Activated T-helper 1 cell treated with anti-CD3 and anti-CD28 coated beads, Interleukin-12 subunit alpha, Interleukin-12 subunit beta, Interleukin-2, Interleukin-4 antibody, amounts not matched to agents 30 ng/mL and 10 ng/mL and 1 ng/mL, durations not matched to agents 14 hours and 24 hours and 36 hours (primary cell): ENCODE measurements around the gene TSC22D3. TPM values are rescaled to one million over a fixed set of nuclear protein-coding genes. Genes with fewer than 3 reads are reported as not detected.
"Not testable (repeated sequence)": the region's sequence is repeated elsewhere in the genome, so short reads cannot be mapped to it uniquely, and the experiment has no call there.

ENCODE experiments used
- DNase-seq: peaks from one replicate; pipeline ENCODE4 v3.0.0; 2021; ENCODE audit warnings: low spot score
- H3K27ac Mint-ChIP-seq: one replicate; pipeline ENCODE4 v1.8.0; 2021; ENCODE audit warnings: mild to moderate bottlenecking, mixed read lengths
- H3K27me3 Mint-ChIP-seq: one replicate; pipeline ENCODE4 v1.8.0; 2022; ENCODE audit warnings: mild to moderate bottlenecking, moderate library complexity, mixed read lengths; ENCODE audit not compliant: insufficient read depth
- H3K36me3 Mint-ChIP-seq: one replicate; pipeline ENCODE4 v1.8.0; 2021; ENCODE audit warnings: low read depth, mixed read lengths
- H3K4me1 Mint-ChIP-seq: one replicate; pipeline ENCODE4 v1.8.0; 2021; ENCODE audit warnings: low read depth, mixed read lengths
- H3K4me3 Mint-ChIP-seq: one replicate; pipeline ENCODE4 v1.8.0; 2021; ENCODE audit warnings: mild to moderate bottlenecking, moderate library complexity, mixed read lengths
- H3K9me3 Mint-ChIP-seq: one replicate; pipeline ENCODE4 v1.8.0; 2021; ENCODE audit warnings: mixed read lengths
- intact Hi-C: fragments of 100-400 bp; cut with micrococcal nuclease; formaldehyde crosslinking; loops from one replicate; pipeline ENCODE4 v1.15.1; 2024
- total RNA-seq: library from RNA; stranded (reverse); gene quantifications from 2 replicates; pipeline ENCODE4 v1.2.3, GENCODE V29; 2022

Gene TSC22D3
- total RNA-seq, 1 donor from 2014 or later, result 30.6 TPM

- peaks cover 1% of the 10 kb centered on the region for H3K36me3 Mint-ChIP-seq
- H3K4me3 Mint-ChIP-seq, result peak overlapping the region; percentile 91
- H3K27me3 Mint-ChIP-seq, result no peaks in the 10 kb centered on the region
- DNase-seq, result peak; percentile 0
- no peaks in the 10 kb centered on the region for H3K9me3 Mint-ChIP-seq
- H3K4me1 Mint-ChIP-seq, result peaks cover 74% of the 10 kb centered on the region
- intact Hi-C loops, result no loop called here
- peak overlapping the region; percentile 99 for H3K27ac Mint-ChIP-seq
Measured at GRCh38 chrX:107675823-107676555, 99.6 kb downstream of the TSC22D3 start.

DNA sequence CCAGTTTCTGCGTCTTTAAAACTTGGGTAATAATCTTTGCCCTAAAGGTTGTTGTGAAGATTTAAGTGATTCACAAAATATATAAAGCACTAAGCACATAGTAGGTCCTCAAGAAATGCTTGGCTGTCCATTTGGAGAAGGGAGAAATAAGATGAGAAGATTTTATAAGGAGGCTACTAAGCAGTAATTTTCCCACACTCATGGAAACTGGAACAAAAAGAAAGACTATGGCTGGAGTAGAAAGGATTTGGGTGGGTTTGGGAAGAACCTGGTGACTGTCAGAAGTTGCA is 100.3 kb downstream of the TSC22D3 start:
- peak overlapping the region; percentile 91 for H3K4me3 Mint-ChIP-seq
- H3K9me3 Mint-ChIP-seq, result no peaks in the 10 kb centered on the region
- peak overlapping the region; percentile 99 for H3K27ac Mint-ChIP-seq
- no peak for DNase-seq
- peaks cover 68% of the 10 kb centered on the region for H3K4me1 Mint-ChIP-seq
- H3K27me3 Mint-ChIP-seq, result no peaks in the 10 kb centered on the region
- H3K36me3 Mint-ChIP-seq, result peaks cover 1% of the 10 kb centered on the region
- intact Hi-C loops, result no loop called here

GRCh38 chrX:107674480-107675364 is 100.9 kb downstream of the TSC22D3 start:
- peak; percentile 41 for DNase-seq
- Mint-ChIP-seq H3K4me1 (peaks cover 64% of the 10 kb centered on the region), H3K4me3 (peak overlapping the region; percentile 91), H3K27me3 (no peaks in the 10 kb centered on the region), H3K27ac (peak overlapping the region; percentile 99), H3K9me3 (no peaks in the 10 kb centered on the region), H3K36me3 (peaks cover 1% of the 10 kb centered on the region)
- intact Hi-C loops, result loop anchor here (1.0 to 5.0 kb wide), 3 partner anchors 37 to 153 kb away; partner anchors contain the start of gene MID2

DNA sequence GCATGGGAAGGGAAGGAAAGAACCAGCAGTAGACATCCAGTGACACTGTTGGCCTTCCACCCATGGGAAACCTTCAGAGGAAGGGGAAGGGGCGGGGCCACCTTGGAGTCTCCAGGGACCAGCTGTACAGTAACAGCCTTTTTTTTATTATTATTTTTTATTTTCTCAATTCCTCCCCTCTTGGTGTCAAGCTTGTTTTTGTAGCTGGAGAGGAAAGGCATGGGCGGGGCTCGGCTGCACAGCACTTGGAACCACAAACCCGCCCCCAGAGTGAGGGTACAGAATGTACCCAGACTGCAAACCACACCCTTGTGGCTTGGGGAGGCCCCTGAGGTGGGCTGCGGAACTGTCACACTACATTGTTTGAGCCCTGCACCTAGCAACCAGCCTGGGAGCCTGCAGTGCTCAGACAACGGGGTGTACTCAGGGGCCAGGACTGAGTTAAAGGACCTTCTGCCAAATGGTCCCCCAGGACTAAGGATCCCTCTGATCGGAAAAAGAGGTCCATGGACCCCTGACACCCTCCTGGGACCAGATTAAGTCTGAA is 101.6 kb downstream of the TSC22D3 start:
- intact Hi-C loops, result loop anchor here (1.0 to 5.0 kb wide), 8 partner anchors 15 to 220 kb away; partner anchors contain the start of genes MID2, NCBP2L and PRPS1
- no peaks in the 10 kb centered on the region for H3K27me3 Mint-ChIP-seq
- peaks cover 1% of the 10 kb centered on the region for H3K36me3 Mint-ChIP-seq
- no peaks in the 10 kb centered on the region for H3K9me3 Mint-ChIP-seq
- H3K4me1 Mint-ChIP-seq, result peaks cover 56% of the 10 kb centered on the region
- DNase-seq, result peak; percentile 86
- peak overlapping the region; percentile 91 for H3K4me3 Mint-ChIP-seq
- peak overlapping the region; percentile 99 for H3K27ac Mint-ChIP-seq

GRCh38 chrX:107673431-107673830 is 102.2 kb downstream of the TSC22D3 start:
- H3K4me1 Mint-ChIP-seq, result peaks cover 51% of the 10 kb centered on the region
- intact Hi-C loops, result loop anchor here (1.0 to 5.0 kb wide), 6 partner anchors 14 to 221 kb away; partner anchors contain the start of genes MID2, NCBP2L and PRPS1
- H3K9me3 Mint-ChIP-seq, result no peaks in the 10 kb centered on the region
- H3K27ac Mint-ChIP-seq, result peak overlapping the region; percentile 99
- peak overlapping the region; percentile 53 for H3K4me3 Mint-ChIP-seq
- no peaks in the 10 kb centered on the region for H3K27me3 Mint-ChIP-seq
- DNase-seq, result no peak
- peaks cover 1% of the 10 kb centered on the region for H3K36me3 Mint-ChIP-seq

GRCh38 chrX:107672955-107673378 is 102.6 kb downstream of the TSC22D3 start:
- peak overlapping the region; percentile 53 for H3K4me3 Mint-ChIP-seq
- H3K27ac Mint-ChIP-seq, result peak overlapping the region; percentile 99
- peaks cover 46% of the 10 kb centered on the region for H3K4me1 Mint-ChIP-seq
- no peaks in the 10 kb centered on the region for H3K27me3 Mint-ChIP-seq
- peak; percentile 70 for DNase-seq
- intact Hi-C loops, result loop anchor here (1.0 to 5.0 kb wide), 6 partner anchors 14 to 221 kb away; partner anchors contain the start of genes MID2, NCBP2L and PRPS1
- H3K36me3 Mint-ChIP-seq, result peaks cover 1% of the 10 kb centered on the region
- H3K9me3 Mint-ChIP-seq, result no peaks in the 10 kb centered on the region

GRCh38 chrX:107671256-107671655 is 104.3 kb downstream of the TSC22D3 start:
- not testable (repeated sequence) for H3K9me3 Mint-ChIP-seq
- intact Hi-C loops, result loop anchor here (5.0 kb wide), 1 partner anchor 156 kb away; the partner anchor contains the start of gene MID2

GRCh38 chrX:107669885-107670628 is 105.5 kb downstream of the TSC22D3 start:
- peaks cover 26% of the 10 kb centered on the region for H3K4me1 Mint-ChIP-seq
- no peak overlapping the region for H3K4me3 Mint-ChIP-seq
- no peak overlapping the region for H3K27ac Mint-ChIP-seq
- no peaks in the 10 kb centered on the region for H3K9me3 Mint-ChIP-seq
- intact Hi-C loops, result loop anchor here (5.0 kb wide), 1 partner anchor 157 kb away; the partner anchor contains the start of gene MID2
- H3K36me3 Mint-ChIP-seq, result peaks cover 3% of the 10 kb centered on the region
- no peaks in the 10 kb centered on the region for H3K27me3 Mint-ChIP-seq
- DNase-seq, result no peak

More at GRCh38 chrX:107671256-107671655, 104.3 kb downstream of the TSC22D3 start:
- not testable (repeated sequence) for DNase-seq, H3K27ac Mint-ChIP-seq, H3K4me3 Mint-ChIP-seq, H3K36me3 Mint-ChIP-seq, H3K27me3 Mint-ChIP-seq
- H3K4me1 Mint-ChIP-seq, result peaks cover 35% of the 10 kb centered on the region

DNA sequence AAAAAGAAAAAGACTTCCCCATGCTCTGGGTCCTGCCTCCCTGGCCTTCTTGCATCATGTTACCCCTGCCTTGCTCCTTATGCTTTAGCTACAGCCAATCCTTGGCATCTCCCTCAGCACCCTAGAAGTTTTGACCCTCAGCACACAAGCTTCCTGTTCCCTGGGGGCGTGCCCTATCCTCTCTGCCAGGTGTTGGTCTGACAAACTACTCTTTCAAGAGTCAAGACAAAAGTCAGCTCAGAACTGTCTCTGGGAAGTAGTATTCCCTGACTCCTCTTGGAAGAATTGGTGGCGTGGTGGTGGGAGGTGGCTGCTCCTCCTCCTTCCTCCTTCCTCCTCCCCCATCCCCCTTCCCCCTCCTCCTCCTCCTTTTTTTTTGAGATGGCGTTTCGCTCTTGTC is 106.3 kb downstream of the TSC22D3 start:
- peaks cover 1% of the 10 kb centered on the region for H3K36me3 Mint-ChIP-seq
- H3K9me3 Mint-ChIP-seq, result no peaks in the 10 kb centered on the region
- no peak overlapping the region for H3K4me3 Mint-ChIP-seq
- H3K4me1 Mint-ChIP-seq, result peaks cover 18% of the 10 kb centered on the region
- H3K27me3 Mint-ChIP-seq, result no peaks in the 10 kb centered on the region
- DNase-seq, result no peak
- intact Hi-C loops, result no loop called here
- no peak overlapping the region for H3K27ac Mint-ChIP-seq

DNA sequence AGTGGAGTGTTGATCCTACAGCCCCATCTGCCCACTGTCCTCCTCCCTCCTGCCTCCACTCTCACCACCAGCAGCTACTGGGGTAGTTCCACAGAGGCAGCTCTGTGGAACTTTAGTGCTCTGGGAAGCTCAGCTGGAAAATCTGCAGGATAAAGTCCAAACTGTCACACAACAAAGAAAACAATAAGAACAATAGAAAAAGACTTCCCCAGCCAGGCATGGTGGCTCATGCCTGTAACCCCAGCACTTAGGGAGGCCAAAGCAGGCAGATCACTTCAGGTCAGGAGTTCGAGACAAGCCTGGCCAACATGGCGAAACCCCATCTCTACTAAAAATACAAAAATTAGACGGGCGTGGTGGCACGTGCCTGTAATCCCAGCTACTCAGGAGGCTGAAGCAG is 106.9 kb downstream of the TSC22D3 start:
- intact Hi-C loops, H3K4me3 Mint-ChIP-seq, H3K36me3 Mint-ChIP-seq, H3K9me3 Mint-ChIP-seq, H3K27me3 Mint-ChIP-seq, H3K27ac Mint-ChIP-seq, DNase-seq: not testable (repeated sequence)
- peaks cover 15% of the 10 kb centered on the region for H3K4me1 Mint-ChIP-seq

- Mint-ChIP-seq H3K4me1 (peaks cover 4% of the 10 kb centered on the region), H3K27me3 (no peaks in the 10 kb centered on the region), H3K9me3 (no peaks in the 10 kb centered on the region), H3K4me3 (no peak overlapping the region), H3K36me3 (peaks cover 1% of the 10 kb centered on the region), H3K27ac (no peak overlapping the region)
- intact Hi-C loops, result no loop called here
- DNase-seq, result no peak
Measured at GRCh38 chrX:107667426-107667825, 108.2 kb downstream of the TSC22D3 start.

DNA sequence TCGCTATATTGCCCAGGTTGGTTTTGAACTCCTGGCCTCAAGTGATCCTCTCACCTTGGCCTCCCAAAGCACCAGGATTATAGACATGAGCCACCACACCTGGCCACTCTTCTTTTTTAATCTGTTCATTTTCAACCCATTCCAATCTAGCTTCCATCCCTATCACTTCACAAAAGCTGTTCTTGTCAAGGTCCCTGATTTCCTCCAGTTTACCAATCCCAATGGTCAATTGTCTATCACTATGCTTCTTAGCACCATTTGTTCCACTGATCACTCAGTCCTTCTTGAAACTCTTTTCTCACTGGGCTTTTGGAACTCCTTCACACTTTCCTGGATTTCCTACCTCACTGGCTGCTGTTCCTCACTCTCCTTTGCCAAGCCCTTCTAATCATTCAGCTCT is 108.7 kb downstream of the TSC22D3 start:
- H3K4me3 Mint-ChIP-seq, result no peak overlapping the region
- no peak overlapping the region for H3K27ac Mint-ChIP-seq
- no peaks in the 10 kb centered on the region for H3K9me3 Mint-ChIP-seq
- no peak for DNase-seq
- intact Hi-C loops, result no loop called here
- H3K36me3 Mint-ChIP-seq, result peaks cover 1% of the 10 kb centered on the region
- H3K27me3 Mint-ChIP-seq, result no peaks in the 10 kb centered on the region
- H3K4me1 Mint-ChIP-seq, result peaks cover 3% of the 10 kb centered on the region
